Measurements from ENCODE around the gene SPEF2. TPM values are rescaled to one million over a fixed set of nuclear protein-coding genes. Genes with fewer than 3 reads are reported as not detected.

The SPEF2 gene, protein sequence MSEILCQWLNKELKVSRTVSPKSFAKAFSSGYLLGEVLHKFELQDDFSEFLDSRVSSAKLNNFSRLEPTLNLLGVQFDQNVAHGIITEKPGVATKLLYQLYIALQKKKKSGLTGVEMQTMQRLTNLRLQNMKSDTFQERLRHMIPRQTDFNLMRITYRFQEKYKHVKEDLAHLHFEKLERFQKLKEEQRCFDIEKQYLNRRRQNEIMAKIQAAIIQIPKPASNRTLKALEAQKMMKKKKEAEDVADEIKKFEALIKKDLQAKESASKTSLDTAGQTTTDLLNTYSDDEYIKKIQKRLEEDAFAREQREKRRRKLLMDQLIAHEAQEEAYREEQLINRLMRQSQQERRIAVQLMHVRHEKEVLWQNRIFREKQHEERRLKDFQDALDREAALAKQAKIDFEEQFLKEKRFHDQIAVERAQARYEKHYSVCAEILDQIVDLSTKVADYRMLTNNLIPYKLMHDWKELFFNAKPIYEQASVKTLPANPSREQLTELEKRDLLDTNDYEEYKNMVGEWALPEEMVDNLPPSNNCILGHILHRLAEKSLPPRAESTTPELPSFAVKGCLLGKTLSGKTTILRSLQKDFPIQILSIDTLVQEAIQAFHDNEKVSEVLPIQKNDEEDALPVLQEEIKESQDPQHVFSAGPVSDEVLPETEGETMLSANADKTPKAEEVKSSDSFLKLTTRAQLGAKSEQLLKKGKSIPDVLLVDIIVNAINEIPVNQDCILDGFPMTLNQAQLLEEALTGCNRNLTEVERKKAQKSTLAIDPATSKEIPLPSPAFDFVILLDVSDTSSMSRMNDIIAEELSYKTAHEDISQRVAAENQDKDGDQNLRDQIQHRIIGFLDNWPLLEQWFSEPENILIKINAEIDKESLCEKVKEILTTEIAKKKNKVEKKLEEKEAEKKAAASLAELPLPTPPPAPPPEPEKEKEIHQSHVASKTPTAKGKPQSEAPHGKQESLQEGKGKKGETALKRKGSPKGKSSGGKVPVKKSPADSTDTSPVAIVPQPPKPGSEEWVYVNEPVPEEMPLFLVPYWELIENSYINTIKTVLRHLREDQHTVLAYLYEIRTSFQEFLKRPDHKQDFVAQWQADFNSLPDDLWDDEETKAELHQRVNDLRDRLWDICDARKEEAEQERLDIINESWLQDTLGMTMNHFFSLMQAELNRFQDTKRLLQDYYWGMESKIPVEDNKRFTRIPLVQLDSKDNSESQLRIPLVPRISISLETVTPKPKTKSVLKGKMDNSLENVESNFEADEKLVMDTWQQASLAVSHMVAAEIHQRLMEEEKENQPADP (N-terminal part only)
- 3.4 TPM for total RNA-seq (ENCODE audit: unreplicated experiment)
- long read RNA-seq: 0 reads

GRCh38 chr5:35617435-35618303 lies at the start of gene SPEF2:
Gene SPEF2, plus strand, starts transcription at chr5:35617863. Its CDS starts 135 bp downstream, at chr5:35617998.
- DNase-seq (ENCODE audit: low spot score): peak; percentile 83
- TF ChIP-seq CTCF (IDR thresholded peaks at IDR 0.05; ENCODE audit: unreplicated experiment): peak; percentile 37
- Mint-ChIP-seq H3K27ac (ENCODE audit: unreplicated experiment) (peak within 1 kb of the TSS; percentile 54), H3K4me3 (ENCODE audit: unreplicated experiment) (peak within 1 kb of the TSS; percentile 95), H3K27me3 (ENCODE audit: unreplicated experiment) (peaks cover 6% of the 10 kb centered on the region), H3K4me1 (ENCODE audit: unreplicated experiment) (peaks cover 2% of the 10 kb centered on the region), H3K9me3 (ENCODE audit: unreplicated experiment) (no peaks in the 10 kb centered on the region), H3K36me3 (ENCODE audit: low read depth, unreplicated experiment) (no peaks in the 10 kb centered on the region)

DNA sequence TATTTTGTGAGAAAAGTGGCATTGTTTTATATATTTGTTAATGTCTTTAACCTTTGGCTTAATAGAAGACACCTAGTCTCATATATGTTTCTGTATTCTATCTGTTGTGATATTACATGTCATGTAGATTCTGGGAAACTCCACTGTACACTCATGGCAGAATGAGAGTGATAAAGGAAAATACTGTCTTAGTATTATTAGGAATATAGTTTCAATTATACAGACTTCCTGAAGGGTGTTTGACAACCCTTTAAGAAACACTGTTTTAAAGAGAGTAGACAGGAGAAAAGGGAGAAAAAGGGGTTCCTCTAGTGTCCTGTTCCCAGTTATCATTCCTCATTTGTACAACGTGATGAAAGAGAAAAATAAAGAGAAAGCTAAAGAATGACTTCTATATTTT lies 42.1 kb upstream of the SPEF2 start:
- no peak for DNase-seq (ENCODE audit: low spot score)
- Mint-ChIP-seq H3K4me3 (ENCODE audit: unreplicated experiment) (no peak overlapping the region), H3K27ac (ENCODE audit: unreplicated experiment) (no peak overlapping the region), H3K36me3 (ENCODE audit: low read depth, unreplicated experiment) (no peaks in the 10 kb centered on the region), H3K4me1 (ENCODE audit: unreplicated experiment) (no peaks in the 10 kb centered on the region), H3K9me3 (ENCODE audit: unreplicated experiment) (no peaks in the 10 kb centered on the region), H3K27me3 (ENCODE audit: unreplicated experiment) (no peaks in the 10 kb centered on the region)
- no peak for TF ChIP-seq CTCF (IDR thresholded peaks at IDR 0.05; ENCODE audit: unreplicated experiment)

- H3K4me3 Mint-ChIP-seq (ENCODE audit: unreplicated experiment): no peak overlapping the region
- peaks cover 2% of the 10 kb centered on the region for H3K27me3 Mint-ChIP-seq (ENCODE audit: unreplicated experiment)
- no peaks in the 10 kb centered on the region for H3K9me3 Mint-ChIP-seq (ENCODE audit: unreplicated experiment)
- no peaks in the 10 kb centered on the region for H3K4me1 Mint-ChIP-seq (ENCODE audit: unreplicated experiment)
- no peaks in the 10 kb centered on the region for H3K36me3 Mint-ChIP-seq (ENCODE audit: low read depth, unreplicated experiment)
- TF ChIP-seq CTCF (IDR thresholded peaks at IDR 0.05; ENCODE audit: unreplicated experiment): no peak
- no peak for DNase-seq (ENCODE audit: low spot score)
- H3K27ac Mint-ChIP-seq (ENCODE audit: unreplicated experiment): no peak overlapping the region
These were observed 30.2 kb upstream of the SPEF2 start for GRCh38 chr5:35587419-35587818.

DNA sequence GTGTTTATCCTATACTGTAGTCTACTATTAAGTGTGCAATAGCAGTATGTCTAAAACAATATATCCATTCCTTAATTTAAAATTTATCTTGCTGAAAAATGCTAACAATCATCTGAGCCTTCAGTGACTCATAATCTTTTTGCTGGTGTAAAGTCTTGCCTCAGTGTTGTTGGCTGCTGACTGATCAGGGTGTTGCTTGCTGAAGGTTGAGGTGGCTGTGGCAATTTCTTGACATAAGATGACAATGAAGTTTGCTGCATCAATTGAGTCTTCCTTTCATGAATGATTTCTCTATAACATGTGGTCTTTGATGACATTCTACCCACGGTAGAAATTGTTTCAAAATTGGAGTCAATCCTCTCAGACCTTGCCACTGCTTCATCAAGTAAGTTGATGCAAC lies 24.3 kb upstream of the SPEF2 start:
- no peak for TF ChIP-seq CTCF (IDR thresholded peaks at IDR 0.05; ENCODE audit: unreplicated experiment)
- H3K36me3 Mint-ChIP-seq (ENCODE audit: low read depth, unreplicated experiment): no peaks in the 10 kb centered on the region

More for the DNA sequence above, 24.3 kb upstream of the SPEF2 start:
- H3K4me1 Mint-ChIP-seq (ENCODE audit: unreplicated experiment): no peaks in the 10 kb centered on the region
- no peaks in the 10 kb centered on the region for H3K9me3 Mint-ChIP-seq (ENCODE audit: unreplicated experiment)
- H3K4me3 Mint-ChIP-seq (ENCODE audit: unreplicated experiment): no peak overlapping the region
- H3K27me3 Mint-ChIP-seq (ENCODE audit: unreplicated experiment): no peaks in the 10 kb centered on the region
- DNase-seq (ENCODE audit: low spot score): no peak
- H3K27ac Mint-ChIP-seq (ENCODE audit: unreplicated experiment): no peak overlapping the region

Measured in endothelial cell (in vitro differentiated cells).